Common myeloid progenitor, CD34-positive (primary cell): ENCODE data around the gene GPR87.

Experiments used
- CTCF ChIA-PET: fragments of 350-600 bp; sonication (Branson Sonifier 250); formaldehyde crosslinking; loops from one replicate; lab custom pipeline; 2021; ENCODE audit warnings: antibody characterized with exemption; lab: Charles Lee
- POLR2A ChIA-PET: fragments of 350-600 bp; sonication (Branson Sonifier 250); formaldehyde crosslinking; loops from one replicate; lab custom pipeline; 2021; ENCODE audit warnings: antibody characterized with exemption; lab: Charles Lee
- DNase-seq, 3 donors: peaks; one replicate each; pipeline versions ENCODE4 v3.0.0 to v3.0.0-alpha.2; 2013
- H3K27ac ChIP-seq, 2 experiments: 1 replicate in 1 of 2; 2 replicates in 1 of 2; pipeline ENCODE4 v1.7.0; 2013; ENCODE audit warnings: inconsistent platforms in 2 of 2, low read length in 2 of 2, mild to moderate bottlenecking in 2 of 2, low read depth in 1 of 2, moderate library complexity in 1 of 2; ENCODE audit not compliant: severe bottlenecking in 2 of 2, insufficient read depth in 1 of 2, poor library complexity in 1 of 2
- H3K27me3 ChIP-seq, 5 experiments: replicated peaks in 2 of 5; 1 replicate in 3 of 5; 2 replicates in 2 of 5; pipeline versions ENCODE4 v1.6.1 to v1.7.0; 2013; ENCODE audit warnings: low read length in 4 of 5, mild to moderate bottlenecking in 2 of 5, moderate library complexity in 2 of 5, inconsistent platforms in 1 of 5; ENCODE audit not compliant: insufficient read depth in 5 of 5, control insufficient read depth in 4 of 5
- H3K36me3 ChIP-seq, 4 experiments: 1 replicate in 2 of 4; 2 replicates in 2 of 4; pipeline versions ENCODE4 v1.6.1 to v1.7.0; 2013; ENCODE audit warnings: low read length in 3 of 4, control low read depth in 1 of 4, mild to moderate bottlenecking in 1 of 4; ENCODE audit not compliant: control insufficient read depth in 4 of 4, insufficient read depth in 4 of 4
- H3K4me1 ChIP-seq, 4 experiments: 1 replicate in 3 of 4; 2 replicates in 1 of 4; pipeline versions ENCODE4 v1.6.1 to v1.7.1; 2013; ENCODE audit warnings: low read length in 3 of 4, mild to moderate bottlenecking in 3 of 4, control low read depth in 1 of 4, inconsistent platforms in 1 of 4, moderate library complexity in 1 of 4; ENCODE audit not compliant: control insufficient read depth in 4 of 4, insufficient read depth in 4 of 4; ENCODE audit errors: control extremely low read depth in 1 of 4
- H3K4me3 ChIP-seq, 7 experiments: 1 replicate in 4 of 7; 2 replicates in 3 of 7; pipeline versions ENCODE4 v1.5.1 to v1.7.0; 2013; ENCODE audit warnings: mild to moderate bottlenecking in 7 of 7, low read length in 6 of 7, moderate library complexity in 6 of 7, inconsistent platforms in 2 of 7, low read depth in 2 of 7, control low read depth in 1 of 7; ENCODE audit not compliant: insufficient read depth in 4 of 7, control insufficient read depth in 1 of 7; ENCODE audit errors: extremely low read depth in 1 of 7
- H3K9me3 ChIP-seq, 5 experiments: 1 replicate in 4 of 5; 2 replicates in 1 of 5; pipeline versions ENCODE4 v1.6.1 to v1.7.1; 2013; ENCODE audit warnings: low read length in 4 of 5, mild to moderate bottlenecking in 2 of 5, inconsistent platforms in 1 of 5, low read depth in 1 of 5, moderate library complexity in 1 of 5; ENCODE audit not compliant: control insufficient read depth in 4 of 5, insufficient read depth in 2 of 5; ENCODE audit errors: control extremely low read depth in 1 of 5
- WGBS: methylation state at CpG from one replicate; pipeline ENCODE4 v1.1.5; 2013; ENCODE audit not compliant: insufficient coverage; 5-methylcytosine and 5-hydroxymethylcytosine counted together

GPR87 gene

GRCh38 chr3:151319628-151320027, 3.0 kb upstream of the GPR87 start:
- ChIA-PET CTCF (interaction anchor here (1.2 kb wide), 1 partner anchor 9 kb away, joined by 4 read pairs; no protein-coding TSS in a partner anchor), POLR2A (no interaction called here)
- Histone ChIP-seq H3K9me3 (no peaks in the 10 kb centered on the region), H3K27ac (no peak overlapping the region), H3K36me3 (peaks cover 0 to 6% (median 2%) of the 10 kb centered on the region in 4 experiments), H3K27me3 (no peaks in the 10 kb centered on the region), H3K4me3 (no peak overlapping the region), H3K4me1 (peaks cover 5 to 21% (median 6%) of the 10 kb centered on the region in 4 experiments)
- WGBS: 93% methylated on average over 3 of the region's 4 CpGs
- DNase-seq: no peak

GRCh38 chr3:151318991-151319390, 2.4 kb upstream of the GPR87 start:
- Histone ChIP-seq H3K4me3 (no peak overlapping the region), H3K27ac (no peak overlapping the region), H3K27me3 (no peaks in the 10 kb centered on the region), H3K4me1 (peaks cover 3 to 16% (median 6%) of the 10 kb centered on the region in 4 experiments), H3K9me3 (no peaks in the 10 kb centered on the region), H3K36me3 (peaks cover 0 to 6% (median 2%) of the 10 kb centered on the region in 4 experiments)
- ChIA-PET CTCF (interaction anchor here (1.2 kb wide), 1 partner anchor 10 kb away, joined by 4 read pairs; no protein-coding TSS in a partner anchor), POLR2A (interaction anchor here (0.7 kb wide), 1 partner anchor 9 kb away, joined by 4 read pairs; no protein-coding TSS in a partner anchor)
- no peak for DNase-seq
- 76% methylated on average over 4 of the region's 7 CpGs for WGBS

DNA sequence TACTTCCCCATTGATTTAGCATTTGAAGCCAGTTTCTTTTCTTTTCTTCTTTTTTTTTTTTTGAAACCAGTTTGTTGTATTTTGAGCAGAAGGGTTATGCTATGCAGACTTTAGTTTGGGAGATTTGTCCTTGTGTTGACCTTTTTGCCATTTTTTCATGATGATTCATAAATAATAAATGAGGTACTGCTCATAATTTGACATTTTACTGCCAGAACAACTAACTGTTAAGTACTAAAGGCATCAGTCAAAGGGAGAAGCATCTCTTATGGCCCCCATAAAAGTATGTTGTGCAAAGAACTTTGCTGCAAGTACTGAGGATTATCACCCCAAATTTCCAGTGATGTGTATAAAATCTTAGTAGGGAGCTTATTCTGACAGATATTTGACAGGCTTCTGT, 1.7 kb upstream of the GPR87 start:
- Histone ChIP-seq H3K4me1 (peaks cover 0 to 12% (median 6%) of the 10 kb centered on the region in 4 experiments), H3K36me3 (peaks cover 0 to 6% (median 2%) of the 10 kb centered on the region in 4 experiments), H3K4me3 (no peak overlapping the region), H3K9me3 (no peaks in the 10 kb centered on the region), H3K27me3 (no peaks in the 10 kb centered on the region), H3K27ac (no peak overlapping the region)
- no peak for DNase-seq
- POLR2A ChIA-PET: no interaction called here
- CTCF ChIA-PET: interaction anchor here (1.2 kb wide), 1 partner anchor 10 kb away, joined by 4 read pairs; no protein-coding TSS in a partner anchor

- WGBS: no CpG with 5 or more reads among the region's 2 CpGs
- no peak overlapping the region for H3K4me3 ChIP-seq
- H3K36me3 ChIP-seq: peaks cover 0 to 11% (median 3%) of the 10 kb centered on the region in 4 experiments
- CTCF ChIA-PET: interaction anchor here (1.2 kb wide), 1 partner anchor 12 kb away, joined by 3 read pairs; no protein-coding TSS in a partner anchor
- no peaks in the 10 kb centered on the region for H3K27me3 ChIP-seq
- DNase-seq: no peak
- H3K9me3 ChIP-seq: no peaks in the 10 kb centered on the region
- no peak overlapping the region for H3K27ac ChIP-seq
- peaks cover 0 to 4% (median 0%) of the 10 kb centered on the region in 4 experiments for H3K4me1 ChIP-seq
- POLR2A ChIA-PET: interaction anchor here (1.0 kb wide), 1 partner anchor 98 kb away, joined by 3 read pairs; no protein-coding TSS in a partner anchor
Observed at GRCh38 chr3:151315846-151316245, 774 bp downstream of the GPR87 start.

DNA sequence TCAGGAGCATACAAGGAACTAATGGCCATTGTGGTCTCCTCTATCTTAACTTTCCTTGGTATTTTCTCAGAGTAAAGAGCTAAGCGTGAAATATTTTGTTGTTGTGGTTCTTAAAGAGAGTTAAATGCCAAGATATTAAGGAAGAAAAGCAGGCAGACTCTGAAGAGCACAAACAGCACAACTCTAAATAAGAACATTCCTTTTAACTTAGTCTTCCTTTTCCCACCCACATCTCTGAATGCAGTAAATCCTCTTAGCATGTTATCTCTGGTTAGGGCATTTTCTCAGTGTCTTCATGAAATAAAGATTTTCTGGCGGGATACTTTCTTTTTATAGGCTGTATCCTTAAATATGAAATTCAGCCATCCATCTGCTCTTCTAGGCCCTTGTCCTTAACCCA, 1.5 kb downstream of the GPR87 start:
- Histone ChIP-seq H3K4me3 (no peak overlapping the region), H3K4me1 (no peaks in the 10 kb centered on the region), H3K27ac (no peak overlapping the region), H3K27me3 (no peaks in the 10 kb centered on the region), H3K36me3 (peaks cover 0 to 11% (median 4%) of the 10 kb centered on the region in 4 experiments), H3K9me3 (no peaks in the 10 kb centered on the region)
- no CpG with 5 or more reads among the region's 2 CpGs for WGBS
- no peak for DNase-seq
- ChIA-PET CTCF (no interaction called here), POLR2A (no interaction called here)

DNA sequence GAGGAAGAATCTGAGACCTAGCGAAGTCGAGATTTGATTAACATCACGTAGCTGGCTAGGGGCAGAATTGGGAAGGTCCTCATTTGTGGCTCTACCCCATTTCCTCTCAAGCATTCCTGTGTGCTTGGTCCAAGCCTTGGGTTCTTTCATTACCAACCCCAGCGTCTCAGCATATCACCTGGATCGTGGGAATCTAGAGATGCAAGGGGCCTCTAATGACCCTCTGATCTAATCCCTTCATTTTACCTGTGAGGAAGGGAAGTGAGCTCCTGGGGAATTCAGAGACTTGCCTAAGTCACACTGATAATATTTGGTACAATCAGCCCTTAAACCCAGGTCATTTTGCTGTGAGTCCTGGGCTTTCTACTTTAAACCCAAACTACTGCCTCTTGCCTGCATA, 2.0 kb downstream of the GPR87 start:
- H3K4me3 ChIP-seq: no peak overlapping the region

GRCh38 chr3:151314137-151314536, 2.5 kb downstream of the GPR87 start:
- H3K9me3 ChIP-seq: no peaks in the 10 kb centered on the region
- no peaks in the 10 kb centered on the region for H3K27me3 ChIP-seq
- no CpG with 5 or more reads among the region's 2 CpGs for WGBS
- ChIA-PET CTCF (interaction anchor here (0.6 to 1.7 kb wide), 3 partner anchors 9 to 202 kb away, joined by 3 to 6 read pairs (median 3); no protein-coding TSS in a partner anchor), POLR2A (no interaction called here)
- H3K36me3 ChIP-seq: peaks cover 0 to 11% (median 4%) of the 10 kb centered on the region in 4 experiments
- H3K4me1 ChIP-seq: no peaks in the 10 kb centered on the region
- H3K4me3 ChIP-seq: no peak overlapping the region
- H3K27ac ChIP-seq: no peak overlapping the region
- DNase-seq: no peak

More for the DNA sequence above, 2.0 kb downstream of the GPR87 start:
- ChIA-PET POLR2A (no interaction called here), CTCF (interaction anchor here (1.7 kb wide), 1 partner anchor 10 kb away, joined by 6 read pairs; no protein-coding TSS in a partner anchor)
- no peak for DNase-seq
- no peaks in the 10 kb centered on the region for H3K4me1 ChIP-seq
- 93% methylated on average over 3 of the region's 5 CpGs for WGBS
- H3K9me3 ChIP-seq: no peaks in the 10 kb centered on the region
- H3K27me3 ChIP-seq: no peaks in the 10 kb centered on the region
- H3K27ac ChIP-seq: no peak overlapping the region
- peaks cover 0 to 11% (median 4%) of the 10 kb centered on the region in 4 experiments for H3K36me3 ChIP-seq
